Nephron progenitor cell (in vitro differentiated cells): Measurements from ENCODE around the gene PHF21B.

Source experiments
- DNase-seq: peaks from one replicate; pipeline ENCODE4 v3.0.0; 2021
- H3K27ac Mint-ChIP-seq: 2 replicates; pipeline ENCODE4 v1.8.0; 2021; ENCODE audit warnings: mild to moderate bottlenecking, moderate library complexity, mixed read lengths
- H3K27me3 Mint-ChIP-seq: 2 replicates; pipeline ENCODE4 v1.8.0; 2021; ENCODE audit warnings: mild to moderate bottlenecking, low read depth, mixed read lengths; ENCODE audit not compliant: poor library complexity
- H3K36me3 Mint-ChIP-seq: 2 replicates; pipeline ENCODE4 v1.8.0; 2021; ENCODE audit warnings: low read depth, mixed read lengths
- H3K4me1 Mint-ChIP-seq: 2 replicates; pipeline ENCODE4 v1.8.0; 2021; ENCODE audit warnings: mixed read lengths
- H3K4me3 Mint-ChIP-seq: 2 replicates; pipeline ENCODE4 v1.8.0; 2021; ENCODE audit warnings: mild to moderate bottlenecking, moderate library complexity, mixed read lengths
- H3K9me3 Mint-ChIP-seq: 2 replicates; pipeline ENCODE4 v1.8.0; 2021; ENCODE audit warnings: mild to moderate bottlenecking, moderate library complexity, mixed read lengths
- TF ChIP-seq, protein P1 (sequence below): fragments of 200-600 bp; sonication (generic); IDR thresholded peaks from 2 replicates; pipeline ENCODE4 v1.5.0; 2021; ENCODE audit warnings: antibody characterized with exemption

The PHF21B gene

DNA sequence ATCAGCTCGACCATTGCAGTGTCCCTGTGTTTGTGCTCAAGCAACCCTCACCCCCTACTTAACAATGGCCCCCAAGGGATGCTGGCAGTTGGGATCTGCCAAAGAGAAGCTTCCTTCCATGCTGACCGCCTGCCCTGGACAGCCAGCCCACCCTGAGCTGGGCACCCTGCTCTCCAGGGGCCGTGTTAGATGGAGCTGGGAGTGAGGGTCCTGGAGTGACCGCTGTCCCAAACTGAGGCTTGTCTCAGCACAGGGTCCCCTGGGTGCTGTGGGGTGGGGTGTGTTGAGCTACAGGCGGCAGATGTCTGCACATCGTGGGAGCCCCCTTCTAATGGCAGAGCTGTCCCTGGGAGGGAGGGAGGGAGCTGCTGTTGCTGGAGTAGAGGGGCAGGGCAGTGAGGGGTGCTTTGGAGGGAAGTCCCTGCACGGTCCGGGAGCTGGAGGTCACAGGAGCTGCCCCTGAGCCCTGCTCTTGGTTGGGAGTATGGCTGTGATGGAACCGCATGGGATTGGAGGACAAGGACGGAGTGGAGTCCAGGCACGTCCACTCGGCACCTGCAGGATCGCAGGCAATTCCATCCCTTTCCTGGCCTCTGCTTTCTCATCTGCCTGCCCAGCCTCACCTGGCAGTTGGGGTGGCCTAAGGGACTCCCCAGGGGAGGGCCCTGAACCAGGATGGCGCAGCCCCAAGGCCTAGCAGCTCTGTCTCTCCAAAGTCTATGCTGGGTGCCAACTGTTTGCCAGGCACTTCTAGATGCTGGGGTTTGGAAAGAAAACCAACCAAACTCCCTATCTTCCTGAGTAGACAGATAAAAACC, 131.1 kb downstream of the PHF21B start:
- Mint-ChIP-seq H3K27me3 (no peaks in the 10 kb centered on the region), H3K4me1 (peaks cover 6% of the 10 kb centered on the region), H3K36me3 (peaks cover 78% of the 10 kb centered on the region), H3K9me3 (peaks cover 26% of the 10 kb centered on the region), H3K4me3 (no peak overlapping the region), H3K27ac (peak overlapping the region; percentile 32)
- TF ChIP-seq, protein P1, sequence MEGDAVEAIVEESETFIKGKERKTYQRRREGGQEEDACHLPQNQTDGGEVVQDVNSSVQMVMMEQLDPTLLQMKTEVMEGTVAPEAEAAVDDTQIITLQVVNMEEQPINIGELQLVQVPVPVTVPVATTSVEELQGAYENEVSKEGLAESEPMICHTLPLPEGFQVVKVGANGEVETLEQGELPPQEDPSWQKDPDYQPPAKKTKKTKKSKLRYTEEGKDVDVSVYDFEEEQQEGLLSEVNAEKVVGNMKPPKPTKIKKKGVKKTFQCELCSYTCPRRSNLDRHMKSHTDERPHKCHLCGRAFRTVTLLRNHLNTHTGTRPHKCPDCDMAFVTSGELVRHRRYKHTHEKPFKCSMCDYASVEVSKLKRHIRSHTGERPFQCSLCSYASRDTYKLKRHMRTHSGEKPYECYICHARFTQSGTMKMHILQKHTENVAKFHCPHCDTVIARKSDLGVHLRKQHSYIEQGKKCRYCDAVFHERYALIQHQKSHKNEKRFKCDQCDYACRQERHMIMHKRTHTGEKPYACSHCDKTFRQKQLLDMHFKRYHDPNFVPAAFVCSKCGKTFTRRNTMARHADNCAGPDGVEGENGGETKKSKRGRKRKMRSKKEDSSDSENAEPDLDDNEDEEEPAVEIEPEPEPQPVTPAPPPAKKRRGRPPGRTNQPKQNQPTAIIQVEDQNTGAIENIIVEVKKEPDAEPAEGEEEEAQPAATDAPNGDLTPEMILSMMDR = no peak
- no peak for DNase-seq

DNA sequence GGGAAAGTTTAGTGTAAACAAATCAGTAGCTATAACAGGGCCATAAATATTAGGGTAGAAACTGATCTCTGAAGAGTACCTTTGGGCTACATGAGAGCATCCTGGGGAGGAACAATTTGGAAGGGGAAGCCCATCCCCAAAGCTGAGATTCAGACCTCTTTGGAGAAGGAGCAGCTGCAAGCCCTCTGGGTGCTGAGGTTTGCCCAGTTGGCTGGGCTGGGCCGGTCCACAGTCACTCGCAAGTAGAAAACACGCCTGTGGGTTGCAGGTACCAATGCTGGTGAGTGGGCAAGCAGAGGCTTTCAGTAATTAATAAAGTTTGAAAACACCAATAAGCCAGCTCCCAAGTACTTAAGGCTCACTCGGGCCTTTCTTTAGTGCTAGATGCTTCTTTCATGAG, 132.9 kb downstream of the PHF21B start:
- TF ChIP-seq, protein P1 = no peak
- Mint-ChIP-seq H3K4me1 (peaks cover 6% of the 10 kb centered on the region), H3K9me3 (peaks cover 38% of the 10 kb centered on the region), H3K27me3 (no peaks in the 10 kb centered on the region), H3K27ac (peak overlapping the region; percentile 6), H3K4me3 (no peak overlapping the region), H3K36me3 (peaks cover 89% of the 10 kb centered on the region)
- DNase-seq = no peak

GRCh38 chr22:44871782-44872181, 138.0 kb downstream of the PHF21B start:
- Mint-ChIP-seq H3K36me3 (peaks cover 69% of the 10 kb centered on the region), H3K27me3 (no peaks in the 10 kb centered on the region), H3K27ac (no peak overlapping the region), H3K4me3 (no peak overlapping the region), H3K9me3 (peaks cover 30% of the 10 kb centered on the region), H3K4me1 (peaks cover 21% of the 10 kb centered on the region)
- no peak for DNase-seq
- TF ChIP-seq, protein P1 = no peak

GRCh38 chr22:44870021-44870420, 139.8 kb downstream of the PHF21B start:
- Mint-ChIP-seq H3K27ac (no peak overlapping the region), H3K4me3 (no peak overlapping the region), H3K27me3 (no peaks in the 10 kb centered on the region), H3K9me3 (peaks cover 21% of the 10 kb centered on the region), H3K36me3 (peaks cover 53% of the 10 kb centered on the region), H3K4me1 (peaks cover 21% of the 10 kb centered on the region)
- no peak for DNase-seq
- TF ChIP-seq, protein P1 = no peak

- Mint-ChIP-seq H3K4me1 (peaks cover 21% of the 10 kb centered on the region), H3K9me3 (peaks cover 18% of the 10 kb centered on the region), H3K27ac (peak overlapping the region; percentile 96), H3K36me3 (peaks cover 53% of the 10 kb centered on the region), H3K27me3 (no peaks in the 10 kb centered on the region), H3K4me3 (no peak overlapping the region)
- no peak for DNase-seq
- TF ChIP-seq, protein P1 = no peak
Measured at GRCh38 chr22:44869196-44869595, 140.6 kb downstream of the PHF21B start.
